ENCODE measurements around the gene ZNF99. TPM values are rescaled to one million over a fixed set of nuclear protein-coding genes. Genes with fewer than 3 reads are reported as not detected.

ZNF99 gene
- polyA plus RNA-seq, 1 of the 3 experiments (the other 2 are of a cell fraction), result not detected

GRCh38 chr19:22832031-22832762 is 48.2 kb upstream of the ZNF99 start, which contains the start of gene ZNF723 (continued):
- TF ChIP-seq FOSL2 (IDR thresholded peaks at IDR 0.05; ENCODE audit: borderline replicate concordance, low read depth) (no peak), ELF1 (IDR thresholded peaks at IDR 0.05) (no peak), REST (IDR thresholded peaks at IDR 0.05; ENCODE audit: low read depth, low read length) (no peak)

GRCh38 chr19:22831211-22831610 is 47.3 kb upstream of the ZNF99 start:
- TF ChIP-seq CTCF (IDR thresholded peaks at IDR 0.05) (no peak), GATA2 (CRISPR knock-in tag; IDR thresholded peaks at IDR 0.05) (no peak), TEAD4 (IDR thresholded peaks at IDR 0.05; ENCODE audit: borderline replicate concordance, insufficient read depth) (no peak)
- Histone ChIP-seq H3K4me2 (no peak overlapping the region), H3F3A (replicated peaks; ENCODE audit: insufficient read depth) (no peaks in the 10 kb centered on the region), H3K36me3 (replicated peaks in 1 of 2; ENCODE audit: control insufficient read depth in 1 of 2, insufficient read depth in 2 of 2, low read length in 1 of 2) (no peaks in the 10 kb centered on the region), H3K27ac (ENCODE audit: low read depth in 2 of 2, low read length in 1 of 2) (no peak overlapping the region), H3K9me2 (no peaks in the 10 kb centered on the region), H3K4me1 (ENCODE audit: control insufficient read depth in 1 of 2, insufficient read depth in 2 of 2, low read depth in 1 of 2, low read length in 1 of 2) (no peaks in the 10 kb centered on the region), H3K9ac (no peak overlapping the region), H3K27me3 (ENCODE audit: insufficient read depth) (no peaks in the 10 kb centered on the region), H4K20me1 (ENCODE audit: insufficient read depth) (no peaks in the 10 kb centered on the region), H3K79me2 (ENCODE audit: insufficient read depth) (no peaks in the 10 kb centered on the region), H2AFZ (ENCODE audit: low read depth) (no peak overlapping the region), H3K9me3 (no peaks in the 10 kb centered on the region), H3K4me3 (ENCODE audit: low read depth in 2 of 2, low read length in 1 of 2) (no peak overlapping the region)
- POLR2A ChIA-PET, result no interaction called here
- DNase-seq, result no peak
- WGBS (ENCODE audit: low lambda C conversion rate), result 63% methylated on average over 11 of the region's 11 CpGs
- CTCF ChIA-PET, result no interaction called here

- H4K20me1 ChIP-seq (ENCODE audit: insufficient read depth), result no peaks in the 10 kb centered on the region
- WGBS (ENCODE audit: low lambda C conversion rate), result 3% methylated on average over 2 of the region's 2 CpGs
- no peak for DNase-seq
Observed at GRCh38 chr19:22814124-22814523, 30.2 kb upstream of the ZNF99 start.

More at GRCh38 chr19:22814124-22814523, 30.2 kb upstream of the ZNF99 start:
- Histone ChIP-seq H3K79me2 (ENCODE audit: insufficient read depth) (no peaks in the 10 kb centered on the region), H3K9me3 (no peaks in the 10 kb centered on the region), H2AFZ (ENCODE audit: low read depth) (no peak overlapping the region), H3K27me3 (ENCODE audit: insufficient read depth) (no peaks in the 10 kb centered on the region), H3K4me1 (ENCODE audit: control insufficient read depth in 1 of 2, insufficient read depth in 2 of 2, low read depth in 1 of 2, low read length in 1 of 2) (no peaks in the 10 kb centered on the region), H3K27ac (ENCODE audit: low read depth in 2 of 2, low read length in 1 of 2) (no peak overlapping the region), H3K4me2 (no peak overlapping the region), H3F3A (replicated peaks; ENCODE audit: insufficient read depth) (no peaks in the 10 kb centered on the region), H3K9ac (no peak overlapping the region), H3K4me3 (ENCODE audit: low read depth in 2 of 2, low read length in 1 of 2) (no peak overlapping the region), H3K9me2 (no peaks in the 10 kb centered on the region), H3K36me3 (replicated peaks in 1 of 2; ENCODE audit: control insufficient read depth in 1 of 2, insufficient read depth in 2 of 2, low read length in 1 of 2) (no peaks in the 10 kb centered on the region)
- TF ChIP-seq NRF1 (IDR thresholded peaks at IDR 0.05; ENCODE audit: low read depth, low read length), result no peak
- CTCF ChIA-PET, result no interaction called here
- POLR2A ChIA-PET, result no interaction called here
